H9 (cell line): Measurements from ENCODE around the gene TNFRSF11A. TPM values are rescaled to one million over a fixed set of nuclear protein-coding genes. Genes with fewer than 3 reads are reported as not detected.

ENCODE experiments used
- DNase-seq: peaks from one replicate; pipeline ENCODE4 v3.0.0-alpha.2; 2017
- H2AFZ ChIP-seq: one replicate; pipeline ENCODE4 v1.6.1; 2013; ENCODE audit warnings: mild to moderate bottlenecking, low read length, control low read depth, moderate library complexity
- H2AK5ac ChIP-seq: 2 replicates; pipeline ENCODE4 v1.6.1; 2013; ENCODE audit warnings: low read length, control low read depth, mixed read lengths; ENCODE audit not compliant: insufficient read length
- H2BK120ac ChIP-seq: one replicate; pipeline ENCODE4 v1.6.1; 2013; ENCODE audit warnings: low read depth, mild to moderate bottlenecking, low read length, control low read depth, inconsistent platforms; ENCODE audit not compliant: poor library complexity, severe bottlenecking
- H2BK12ac ChIP-seq: 2 replicates; pipeline ENCODE4 v1.6.1; 2013; ENCODE audit warnings: low read length, control low read depth, mixed read lengths, low read depth; ENCODE audit not compliant: insufficient read length
- H2BK15ac ChIP-seq: 2 replicates; pipeline ENCODE4 v1.6.1; 2013; ENCODE audit warnings: low read depth, low read length, control low read depth
- H2BK20ac ChIP-seq: one replicate; pipeline ENCODE4 v1.6.1; 2013; ENCODE audit warnings: low read depth, mild to moderate bottlenecking, low read length, control low read depth, inconsistent platforms; ENCODE audit not compliant: poor library complexity, severe bottlenecking
- H2BK5ac ChIP-seq: 2 replicates; pipeline ENCODE4 v1.6.1; 2013; ENCODE audit warnings: low read length, control low read depth, mixed read lengths; ENCODE audit not compliant: insufficient read length
- H3K14ac ChIP-seq: 2 replicates; pipeline ENCODE4 v1.6.1; 2013; ENCODE audit warnings: low read length, control low read depth; ENCODE audit not compliant: insufficient read depth
- H3K18ac ChIP-seq: 2 replicates; pipeline ENCODE4 v1.6.1; 2013; ENCODE audit warnings: low read depth, mild to moderate bottlenecking, mixed read lengths, low read length, control low read depth; ENCODE audit not compliant: insufficient read length
- H3K23ac ChIP-seq: 2 replicates; pipeline ENCODE4 v1.6.1; 2013; ENCODE audit warnings: low read length, control low read depth, mixed read lengths, low read depth; ENCODE audit not compliant: insufficient read length
- H3K23me2 ChIP-seq: 2 replicates; pipeline ENCODE4 v1.6.1; 2013; ENCODE audit warnings: low read depth, mild to moderate bottlenecking, mixed read lengths, low read length, control low read depth; ENCODE audit not compliant: insufficient read length, poor library complexity, severe bottlenecking
- H3K27ac ChIP-seq: 2 replicates; pipeline ENCODE4 v1.5.1; 2013; ENCODE audit warnings: low read length, control low read depth, mixed read lengths, low read depth; ENCODE audit not compliant: insufficient read length
- H3K27me3 ChIP-seq: 2 replicates; pipeline ENCODE4 v1.6.1; 2013; ENCODE audit warnings: low read length, control low read depth, inconsistent platforms; ENCODE audit not compliant: insufficient read depth
- H3K4ac ChIP-seq: 2 replicates; pipeline ENCODE4 v1.6.1; 2013; ENCODE audit warnings: low read depth, mild to moderate bottlenecking, control low read depth, inconsistent platforms, low read length, moderate library complexity
- H3K4me1 ChIP-seq: 2 replicates; pipeline ENCODE4 v1.6.1; 2013; ENCODE audit warnings: low read length, control low read depth, inconsistent platforms; ENCODE audit not compliant: insufficient read depth
- H3K4me2 ChIP-seq: 2 replicates; pipeline ENCODE4 v1.6.1; 2013; ENCODE audit warnings: low read length, control low read depth, mixed read lengths; ENCODE audit not compliant: insufficient read length, insufficient read depth
- H3K56ac ChIP-seq: 2 replicates; pipeline ENCODE4 v1.6.1; 2013; ENCODE audit warnings: low read depth, mild to moderate bottlenecking, mixed read lengths, low read length, control low read depth; ENCODE audit not compliant: insufficient read length
- H3K79me1 ChIP-seq: 2 replicates; pipeline ENCODE4 v1.6.1; 2013; ENCODE audit warnings: low read depth, mild to moderate bottlenecking, moderate library complexity, low read length, control low read depth, inconsistent platforms; ENCODE audit not compliant: insufficient read depth, poor library complexity, severe bottlenecking
- H3K79me2 ChIP-seq: 2 replicates; pipeline ENCODE4 v1.6.1; 2013; ENCODE audit warnings: low read length, control low read depth, inconsistent platforms; ENCODE audit not compliant: insufficient read depth
- H3K9ac ChIP-seq: 2 replicates; pipeline ENCODE4 v1.6.1; 2013; ENCODE audit warnings: low read length, control low read depth, mixed read lengths; ENCODE audit not compliant: insufficient read length; ENCODE audit errors: extremely low read depth
- H3K9me3 ChIP-seq: one replicate; pipeline ENCODE4 v1.6.1; 2013; ENCODE audit warnings: low read depth, low read length, inconsistent platforms; ENCODE audit not compliant: control insufficient read depth
- H3T11ph ChIP-seq: one replicate; pipeline ENCODE4 v1.6.1; 2013; ENCODE audit warnings: mild to moderate bottlenecking, low read length, control low read depth, inconsistent platforms
- H4K20me1 ChIP-seq: one replicate; pipeline ENCODE4 v1.6.1; 2013; ENCODE audit not compliant: control insufficient read depth, insufficient read length, insufficient read depth
- H4K5ac ChIP-seq: 2 replicates; pipeline ENCODE4 v1.6.1; 2013; ENCODE audit warnings: low read depth, mild to moderate bottlenecking, mixed read lengths, low read length, control low read depth; ENCODE audit not compliant: insufficient read length
- H4K8ac ChIP-seq: replicated peaks from 2 replicates; pipeline ENCODE4 v1.6.1; 2013; ENCODE audit warnings: low read length, control low read depth, mixed read lengths, low read depth; ENCODE audit not compliant: insufficient read length
- H4K91ac ChIP-seq: 2 replicates; pipeline ENCODE4 v1.6.1; 2013; ENCODE audit warnings: low read depth, mild to moderate bottlenecking, moderate library complexity, mixed read lengths, low read length, control low read depth; ENCODE audit not compliant: insufficient read length
- H3K27ac Mint-ChIP-seq, 3 experiments: 2 replicates in 2 of 3; 3 replicates in 1 of 3; pipeline ENCODE4 v1.8.0; 2020 to 2021; ENCODE audit warnings: mixed read lengths in 3 of 3, mild to moderate bottlenecking in 1 of 3, moderate library complexity in 1 of 3
- H3K27me3 Mint-ChIP-seq: 2 replicates; pipeline ENCODE4 v1.8.0; 2021; ENCODE audit warnings: low read depth, mild to moderate bottlenecking, moderate library complexity, mixed read lengths
- H3K36me3 Mint-ChIP-seq, 3 experiments: 2 replicates in 2 of 3; 3 replicates in 1 of 3; pipeline ENCODE4 v1.8.0; 2020 to 2021; ENCODE audit warnings: low read depth in 3 of 3, mixed read lengths in 3 of 3; ENCODE audit not compliant: insufficient read depth in 1 of 3
- H3K4me1 Mint-ChIP-seq, 2 experiments: 2 replicates each; pipeline ENCODE4 v1.8.0; 2020; ENCODE audit warnings: mixed read lengths in 2 of 2
- H3K4me3 Mint-ChIP-seq, 2 experiments: 2 replicates in 1 of 2; 3 replicates in 1 of 2; pipeline ENCODE4 v1.8.0; 2020 to 2021; ENCODE audit warnings: mild to moderate bottlenecking in 2 of 2, mixed read lengths in 2 of 2, moderate library complexity in 1 of 2
- H3K9me3 Mint-ChIP-seq, 2 experiments: 2 replicates in 1 of 2; 3 replicates in 1 of 2; pipeline ENCODE4 v1.8.0; 2020; ENCODE audit warnings: mild to moderate bottlenecking in 2 of 2, mixed read lengths in 2 of 2, moderate library complexity in 1 of 2
- whole genome bisulfite sequencing: extraction: QIAGEN DNeasy Blood & Tissue Kit; methylation state at CpG from one replicate; pipeline ENCODE4 v1.1.7; 2013; ENCODE audit warnings: missing lambda C conversion rate, low lambda C conversion rate, mixed read lengths; ENCODE audit not compliant: insufficient read length; ENCODE audit errors: extremely low coverage; 5-methylcytosine and 5-hydroxymethylcytosine counted together
- total RNA-seq: library from RNA; stranded (reverse); gene quantifications from 2 replicates; pipeline ENCODE4 v1.2.1, GENCODE V29; 2021
- TF ChIP-seq, protein P1 (sequence below): fragments of 200-600 bp; sonication (generic); conservative IDR thresholded peaks from 3 replicates; pipeline ENCODE4 v1.8.0; 2021; ENCODE audit warnings: antibody characterized with exemption, mild to moderate bottlenecking

Gene TNFRSF11A
- total RNA-seq, 1 experiment from 2014 or later: 7.8 TPM

DNA sequence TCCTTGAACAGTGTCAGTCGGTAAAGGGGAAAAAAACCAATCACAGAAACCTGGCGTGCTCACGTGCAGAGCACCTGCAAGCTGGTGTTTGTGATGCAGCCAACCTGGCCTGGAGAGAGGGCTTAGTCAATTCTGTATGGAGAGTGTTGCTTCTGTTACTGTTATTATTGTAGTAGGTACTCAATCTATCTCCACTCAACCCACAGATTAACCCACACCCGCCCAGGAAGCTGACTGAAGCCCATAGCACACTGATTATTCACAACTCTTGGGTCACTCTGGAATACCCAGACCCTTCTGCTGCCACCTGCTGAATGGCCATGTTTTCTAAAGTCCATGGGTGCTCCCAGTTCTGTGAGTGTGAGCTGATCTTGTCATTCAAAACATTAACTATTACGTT, 53.9 kb downstream of the TNFRSF11A start:
- no CpG with 5 or more reads among the region's 5 CpGs for WGBS
- Histone ChIP-seq H2BK5ac (no peak overlapping the region), H3K14ac (no peak overlapping the region), H3K23ac (no peak overlapping the region), H4K5ac (no peak overlapping the region), H2BK120ac (no peak overlapping the region), H3T11ph (no peak overlapping the region), H3K9me3 (no peaks in the 10 kb centered on the region), H3K9ac (no peak overlapping the region), H3K27ac (no peak overlapping the region), H4K91ac (no peak overlapping the region), H2BK12ac (no peak overlapping the region), H3K27me3 (no peaks in the 10 kb centered on the region), H4K20me1 (no peaks in the 10 kb centered on the region), H3K79me1 (no peaks in the 10 kb centered on the region), H4K8ac (no peak overlapping the region), H3K4me2 (no peak overlapping the region), H2BK20ac (no peak overlapping the region), H3K18ac (no peak overlapping the region), H3K23me2 (no peaks in the 10 kb centered on the region), H2AK5ac (no peak overlapping the region), H2BK15ac (no peak overlapping the region), H2AFZ (no peak overlapping the region), H3K56ac (no peak overlapping the region), H3K4ac (no peak overlapping the region), H3K79me2 (no peaks in the 10 kb centered on the region), H3K4me1 (peaks cover under 1% of the 10 kb centered on the region; the same call in 1 of the 2 replicates)
- Mint-ChIP-seq H3K27me3 (peaks cover 4% of the 10 kb centered on the region), H3K27ac (no peak overlapping the region), H3K4me3 (no peak overlapping the region), H3K9me3 (no peaks in the 10 kb centered on the region), H3K36me3 (peaks cover 4 to 18% (median 17%) of the 10 kb centered on the region in 3 experiments), H3K4me1 (peaks cover 11 to 16% of the 10 kb centered on the region in 2 experiments)
- TF ChIP-seq, protein P1, sequence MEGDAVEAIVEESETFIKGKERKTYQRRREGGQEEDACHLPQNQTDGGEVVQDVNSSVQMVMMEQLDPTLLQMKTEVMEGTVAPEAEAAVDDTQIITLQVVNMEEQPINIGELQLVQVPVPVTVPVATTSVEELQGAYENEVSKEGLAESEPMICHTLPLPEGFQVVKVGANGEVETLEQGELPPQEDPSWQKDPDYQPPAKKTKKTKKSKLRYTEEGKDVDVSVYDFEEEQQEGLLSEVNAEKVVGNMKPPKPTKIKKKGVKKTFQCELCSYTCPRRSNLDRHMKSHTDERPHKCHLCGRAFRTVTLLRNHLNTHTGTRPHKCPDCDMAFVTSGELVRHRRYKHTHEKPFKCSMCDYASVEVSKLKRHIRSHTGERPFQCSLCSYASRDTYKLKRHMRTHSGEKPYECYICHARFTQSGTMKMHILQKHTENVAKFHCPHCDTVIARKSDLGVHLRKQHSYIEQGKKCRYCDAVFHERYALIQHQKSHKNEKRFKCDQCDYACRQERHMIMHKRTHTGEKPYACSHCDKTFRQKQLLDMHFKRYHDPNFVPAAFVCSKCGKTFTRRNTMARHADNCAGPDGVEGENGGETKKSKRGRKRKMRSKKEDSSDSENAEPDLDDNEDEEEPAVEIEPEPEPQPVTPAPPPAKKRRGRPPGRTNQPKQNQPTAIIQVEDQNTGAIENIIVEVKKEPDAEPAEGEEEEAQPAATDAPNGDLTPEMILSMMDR: no peak
- no peak for DNase-seq
